ENCODE measurements around the gene DGLUCY.
"Not testable (repeated sequence)": the region's sequence is repeated elsewhere in the genome, so short reads cannot be mapped to it uniquely, and the experiment has no call there.

The DGLUCY gene

GRCh38 chr14:91205459-91205858 is 91.6 kb downstream of the DGLUCY start:
- no peak for DNase-seq (ENCODE audit: low read depth, low spot score)

- DNase-seq (ENCODE audit: low read depth, low spot score): no peak
Observed at GRCh38 chr14:91207008-91207407, 93.1 kb downstream of the DGLUCY start.

- no peak for DNase-seq (ENCODE audit: low read depth, low spot score)
Observed at GRCh38 chr14:91211017-91211416, 97.1 kb downstream of the DGLUCY start.

- DNase-seq (ENCODE audit: low read depth, low spot score): no peak
Observed at GRCh38 chr14:91214306-91214705, 100.4 kb downstream of the DGLUCY start.

- no peak for DNase-seq (ENCODE audit: low read depth, low spot score)
Observed at GRCh38 chr14:91215381-91215780, 101.5 kb downstream of the DGLUCY start.

GRCh38 chr14:91216731-91217226 is 102.9 kb downstream of the DGLUCY start:
- DNase-seq (ENCODE audit: low read depth, low spot score): no peak

- DNase-seq (ENCODE audit: low read depth, low spot score): no peak
Observed at GRCh38 chr14:91218014-91218413, 104.1 kb downstream of the DGLUCY start.

GRCh38 chr14:91219517-91220389 is 105.9 kb downstream of the DGLUCY start:
- no peak for DNase-seq (ENCODE audit: low read depth, low spot score)

- DNase-seq (ENCODE audit: low read depth, low spot score): no peak
Observed at GRCh38 chr14:91220581-91221000, 106.7 kb downstream of the DGLUCY start.

GRCh38 chr14:91221270-91221669 is 107.4 kb downstream of the DGLUCY start:
- DNase-seq (ENCODE audit: low read depth, low spot score): no peak

- no peak for DNase-seq (ENCODE audit: low read depth, low spot score)
Observed at GRCh38 chr14:91223028-91223783, 109.3 kb downstream of the DGLUCY start.

GRCh38 chr14:91225025-91225424 is 111.2 kb downstream of the DGLUCY start:
- DNase-seq (ENCODE audit: low read depth, low spot score): no peak

GRCh38 chr14:91226360-91226759 is 112.5 kb downstream of the DGLUCY start:
- DNase-seq (ENCODE audit: low read depth, low spot score): not testable (repeated sequence)

- DNase-seq (ENCODE audit: low read depth, low spot score): no peak
Observed at GRCh38 chr14:91227183-91227628, 113.3 kb downstream of the DGLUCY start.

GRCh38 chr14:91228112-91229004 is 114.5 kb downstream of the DGLUCY start:
- DNase-seq (ENCODE audit: low read depth, low spot score): peak; percentile 40

- no peak for DNase-seq (ENCODE audit: low read depth, low spot score)
Observed at GRCh38 chr14:91229005-91229382, 115.1 kb downstream of the DGLUCY start.

GRCh38 chr14:91229743-91230200 is 115.9 kb downstream of the DGLUCY start:
- DNase-seq (ENCODE audit: low read depth, low spot score): no peak

- DNase-seq (ENCODE audit: low read depth, low spot score): no peak
Observed at GRCh38 chr14:91230397-91231035, 116.6 kb downstream of the DGLUCY start.

GRCh38 chr14:91231446-91231845 is 117.6 kb downstream of the DGLUCY start:
- DNase-seq (ENCODE audit: low read depth, low spot score): no peak

- no peak for DNase-seq (ENCODE audit: low read depth, low spot score)
Observed at GRCh38 chr14:91232052-91232451, 118.2 kb downstream of the DGLUCY start.

GRCh38 chr14:91232603-91233002 is 118.7 kb downstream of the DGLUCY start:
- no peak for DNase-seq (ENCODE audit: low read depth, low spot score)
